NCI-H1436 treated with DMSO at 0.1 percent for 48 hours (cell line): ENCODE data around the gene ROBO1.

ENCODE experiments used
- DNase-seq: peaks from one replicate; lab custom pipeline; 2025; lab: John Stamatoyannopoulos, UW

Gene ROBO1

DNA sequence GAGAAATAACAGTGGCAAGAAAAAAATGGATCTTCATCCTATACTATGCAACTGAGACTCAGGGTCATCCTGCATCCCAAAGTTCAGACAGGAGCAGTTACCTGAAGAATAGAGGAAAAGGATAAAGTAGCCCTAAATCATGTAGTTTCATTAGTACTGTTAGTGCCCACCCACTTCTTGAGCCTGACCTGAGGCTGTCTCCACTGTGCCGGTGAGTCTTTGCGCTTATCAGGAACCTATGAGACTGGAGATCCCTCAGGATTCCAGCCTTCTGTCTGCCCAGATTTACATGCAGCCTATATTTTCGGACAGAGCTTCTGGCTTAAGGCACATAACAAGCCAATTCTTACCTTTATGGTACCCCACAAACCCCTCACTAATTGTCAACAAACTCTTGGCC lies 791.6 kb downstream of the ROBO1 start:
- no peak for DNase-seq

DNA sequence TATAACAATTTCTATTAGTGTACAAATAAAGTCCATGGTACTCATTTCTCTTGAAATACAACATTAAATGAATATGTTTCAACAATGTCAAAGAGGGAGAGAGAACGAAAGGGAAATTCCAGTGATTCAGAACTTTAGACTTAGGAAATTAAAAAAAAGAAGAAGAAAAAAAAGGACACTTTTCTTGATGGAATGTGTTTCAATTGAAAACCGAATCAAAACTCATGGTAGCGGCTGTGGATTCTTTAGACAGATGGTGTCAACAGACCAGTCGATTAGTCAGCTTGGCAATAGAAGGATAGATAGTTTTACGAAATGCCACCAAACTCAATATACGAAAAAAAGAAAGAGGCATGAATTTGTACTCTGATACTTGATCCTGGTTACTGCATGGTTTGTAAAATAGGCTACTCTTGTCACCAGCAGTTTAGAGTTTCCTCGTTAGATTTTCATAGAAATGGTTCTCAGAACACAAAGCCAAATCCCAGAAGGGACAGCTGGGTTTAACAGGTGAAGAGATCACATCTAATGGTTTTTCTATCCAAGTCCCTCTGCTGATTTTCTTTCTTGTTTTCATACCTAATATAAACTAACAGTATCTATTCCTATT lies 793.5 kb downstream of the ROBO1 start:
- DNase-seq, result no peak

DNA sequence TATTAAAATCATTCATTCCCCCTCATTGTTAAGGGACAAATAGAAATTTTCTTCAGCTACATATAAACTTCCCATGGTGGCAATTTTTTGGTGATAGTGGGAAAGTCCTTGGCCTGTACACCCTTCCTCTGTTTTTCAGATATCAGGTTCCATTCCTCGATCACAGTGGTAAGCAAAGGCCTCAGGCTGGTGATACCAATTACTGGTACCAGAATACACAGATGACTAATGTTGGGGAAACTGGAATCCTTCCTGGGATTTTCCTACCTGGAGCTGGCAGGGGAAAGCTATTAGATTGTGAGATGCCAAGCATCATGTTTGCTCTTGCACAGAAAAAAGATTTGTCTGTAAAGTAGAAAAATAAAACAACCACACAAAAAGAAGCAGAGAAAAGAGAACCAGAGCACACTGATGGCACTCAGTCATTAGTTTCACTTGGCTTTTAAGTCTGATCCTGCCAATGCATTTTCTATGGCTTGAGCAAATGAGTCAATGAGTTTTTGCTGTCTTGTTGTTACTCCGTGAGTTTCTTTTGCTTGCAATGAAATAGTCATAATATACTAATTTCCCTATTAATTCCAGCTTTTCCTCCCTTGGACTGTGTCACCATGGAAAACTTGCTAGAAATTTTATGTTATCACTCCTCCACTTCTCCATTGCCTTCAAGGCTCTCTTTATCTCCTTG lies 795.0 kb downstream of the ROBO1 start:
- DNase-seq, result no peak

GRCh38 chr3:78970656-78971055 lies 797.1 kb downstream of the ROBO1 start:
- no peak for DNase-seq

GRCh38 chr3:78969483-78969882 lies 798.3 kb downstream of the ROBO1 start:
- DNase-seq, result no peak

DNA sequence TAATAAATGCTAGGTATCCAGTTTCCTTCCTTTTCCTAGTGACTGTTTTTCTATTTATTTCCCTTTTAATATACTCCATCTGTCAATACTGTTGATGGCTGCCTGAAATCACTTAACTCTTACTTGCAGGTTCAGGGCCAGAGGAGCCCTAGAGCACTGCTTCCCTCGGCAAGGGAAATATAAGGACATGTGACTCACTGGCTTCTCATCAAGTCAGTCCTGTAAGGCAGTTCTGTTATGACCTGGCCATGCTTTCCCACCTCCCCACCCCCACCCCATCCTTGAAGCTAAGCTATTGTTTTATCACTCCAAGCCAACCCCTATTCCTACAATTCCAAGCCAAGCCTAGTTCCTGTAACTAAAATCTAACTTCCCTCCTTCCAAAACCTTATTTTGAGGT lies 800.7 kb downstream of the ROBO1 start:
- no peak for DNase-seq

- no peak for DNase-seq
Measured at GRCh38 chr3:78963771-78964170, 804.0 kb downstream of the ROBO1 start.

- DNase-seq, result no peak
Measured at GRCh38 chr3:78957456-78957855, 810.3 kb downstream of the ROBO1 start.

DNA sequence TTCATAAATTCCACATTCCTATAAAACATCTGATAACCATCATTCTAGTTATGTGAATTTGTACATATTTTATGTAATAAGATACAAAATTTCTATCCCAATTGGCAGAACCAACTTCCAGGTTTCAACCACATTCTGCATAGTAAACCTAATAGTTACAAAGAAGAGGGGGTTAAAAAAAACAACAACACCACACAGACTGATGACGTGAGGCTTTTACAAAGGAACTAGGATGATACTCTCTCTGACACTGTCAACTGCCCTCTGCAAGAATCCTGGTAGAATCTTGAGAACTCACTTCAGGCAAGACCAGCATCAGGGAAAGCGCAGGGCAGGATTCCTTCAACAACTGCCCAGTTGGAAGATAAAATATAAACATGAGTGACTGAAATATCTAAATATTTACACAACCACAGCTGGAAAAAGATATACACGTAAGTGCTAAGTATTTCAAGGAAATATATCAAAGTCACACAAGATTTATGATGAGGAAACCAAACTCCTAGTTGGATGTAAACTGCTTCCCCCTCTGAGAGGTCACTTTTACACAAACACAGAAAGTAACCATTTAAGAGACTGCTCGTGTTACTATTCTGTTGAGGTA lies 816.4 kb downstream of the ROBO1 start:
- DNase-seq, result no peak

DNA sequence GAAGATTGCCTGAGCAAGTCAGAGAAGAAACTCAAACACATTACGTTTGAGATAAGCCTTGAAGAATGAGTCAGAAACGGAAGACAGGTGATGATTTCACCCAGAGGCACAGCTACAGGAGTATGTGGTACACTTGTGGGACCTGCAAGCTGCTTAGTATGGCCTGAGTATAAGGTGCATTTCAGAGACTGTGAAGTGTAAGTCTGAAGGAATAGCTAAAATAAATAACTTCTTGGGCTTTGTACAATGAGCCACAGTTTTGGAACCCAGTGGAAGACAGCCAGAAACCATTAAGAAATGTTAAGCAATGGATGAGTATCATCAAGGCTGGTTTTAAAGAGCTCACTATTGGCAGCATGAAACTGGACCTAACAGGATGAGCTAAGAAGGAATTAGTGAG lies 826.2 kb downstream of the ROBO1 start:
- no peak for DNase-seq

DNA sequence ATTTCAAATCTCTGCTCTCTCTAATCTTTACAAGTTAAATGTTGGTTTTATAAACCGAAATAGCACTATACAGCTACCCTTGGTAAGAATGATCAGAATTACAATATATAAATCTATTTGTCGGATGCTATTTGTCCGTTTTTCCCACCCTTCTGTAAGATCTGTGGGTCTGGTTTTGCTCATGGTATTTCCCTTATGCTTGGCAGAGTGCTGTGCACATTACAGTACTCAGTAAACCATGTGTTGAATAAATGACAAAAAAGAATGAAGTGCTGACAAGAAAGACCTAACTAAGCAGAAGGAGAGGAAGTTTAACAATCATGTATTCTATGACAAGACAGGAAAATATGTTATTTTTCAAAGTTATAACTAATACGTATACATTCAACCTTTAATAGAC lies 827.2 kb downstream of the ROBO1 start:
- DNase-seq, result no peak

GRCh38 chr3:78940128-78940527 lies 827.7 kb downstream of the ROBO1 start:
- no peak for DNase-seq

- DNase-seq, result no peak
Measured at GRCh38 chr3:78937475-78937874, 830.3 kb downstream of the ROBO1 start.

DNA sequence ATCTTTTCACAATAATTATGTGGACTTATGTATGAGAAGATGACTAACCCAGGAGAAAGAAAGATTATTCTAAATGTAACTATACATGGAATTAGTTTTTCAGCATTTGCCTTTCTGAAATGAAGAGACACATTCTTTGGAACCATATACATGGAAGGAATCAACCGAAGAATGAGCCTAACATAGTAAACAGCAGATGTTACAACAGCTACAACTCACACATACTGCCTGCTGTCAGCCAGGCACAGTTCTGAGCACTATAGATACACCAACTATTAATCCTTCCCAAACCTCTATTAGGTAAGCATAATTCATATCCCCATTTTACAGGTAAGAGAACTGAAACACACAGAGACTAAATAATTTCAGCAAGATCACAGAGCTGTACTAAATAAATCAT lies 840.0 kb downstream of the ROBO1 start:
- DNase-seq, result no peak

GRCh38 chr3:78926523-78926922 lies 841.3 kb downstream of the ROBO1 start:
- DNase-seq, result no peak

DNA sequence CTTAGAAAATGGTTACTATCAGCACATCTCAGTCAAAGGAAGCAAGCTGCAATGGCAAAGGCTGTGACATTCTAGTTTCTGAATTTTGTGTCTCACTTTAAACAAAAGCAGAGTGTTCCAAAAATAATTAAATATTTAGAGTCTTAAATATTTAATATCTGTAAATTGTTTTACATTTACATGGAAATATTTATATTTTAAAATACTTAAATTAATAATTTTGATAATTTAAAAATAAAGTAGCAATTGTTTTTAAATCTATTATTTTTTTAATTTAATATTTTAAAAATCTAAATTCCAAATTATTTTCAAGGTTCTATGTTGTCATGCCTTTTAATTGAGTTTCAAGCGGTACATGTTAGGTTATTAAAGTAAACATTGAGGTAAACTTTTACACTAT lies 843.1 kb downstream of the ROBO1 start:
- no peak for DNase-seq

GRCh38 chr3:78919021-78919755 lies 848.6 kb downstream of the ROBO1 start:
- DNase-seq, result no peak

DNA sequence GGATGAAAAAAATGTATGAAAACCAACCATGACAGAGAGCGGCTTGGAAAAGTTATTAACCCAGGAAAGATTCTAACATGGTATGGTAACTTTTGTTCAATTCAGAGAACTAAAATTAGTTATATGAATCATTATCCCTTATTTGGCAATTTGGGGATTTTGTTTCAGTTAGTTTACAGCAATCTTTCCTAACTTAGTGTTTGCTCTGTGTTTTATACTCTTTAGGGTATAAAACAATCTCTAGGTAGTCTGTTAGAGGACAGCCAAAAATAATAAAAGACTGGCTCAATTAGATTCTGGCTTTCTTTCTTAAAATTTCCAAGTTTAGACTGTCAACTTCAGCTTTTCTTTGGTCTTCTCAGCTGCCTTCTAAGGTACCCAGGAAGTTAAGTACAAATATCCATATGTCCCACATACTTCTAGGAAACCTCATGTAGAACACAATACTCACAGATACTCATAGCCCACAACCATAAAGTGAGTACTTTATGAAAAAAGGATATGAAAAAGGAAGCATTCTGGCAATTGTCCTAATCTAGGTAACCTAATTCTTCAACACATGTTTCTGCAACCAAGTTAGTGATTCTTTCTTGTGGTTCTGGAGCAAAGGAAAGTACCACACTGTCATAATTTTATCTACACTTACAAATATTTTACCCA lies 849.3 kb downstream of the ROBO1 start:
- no peak for DNase-seq

GRCh38 chr3:78917536-78917935 lies 850.3 kb downstream of the ROBO1 start:
- DNase-seq, result no peak

GRCh38 chr3:78913711-78914110 lies 854.1 kb downstream of the ROBO1 start:
- no peak for DNase-seq

DNA sequence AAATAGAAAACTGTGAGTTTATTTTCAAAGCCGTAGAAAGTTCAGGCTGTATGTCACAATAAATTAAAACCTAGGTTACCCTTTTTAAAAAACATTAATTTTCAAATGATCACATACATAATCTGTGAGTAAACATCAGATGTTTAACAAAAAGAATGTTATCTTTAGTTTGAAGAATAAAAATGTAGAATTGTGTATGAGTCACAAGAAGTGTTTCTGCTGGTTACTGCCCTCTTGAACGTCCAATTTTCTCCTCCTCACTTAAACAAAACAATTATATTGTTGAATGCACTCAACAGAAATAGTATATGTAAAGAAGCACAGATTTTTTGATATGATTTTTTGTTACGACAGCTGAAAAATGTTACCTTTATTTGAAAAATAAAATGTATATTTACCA lies 855.1 kb downstream of the ROBO1 start:
- DNase-seq, result no peak

DNA sequence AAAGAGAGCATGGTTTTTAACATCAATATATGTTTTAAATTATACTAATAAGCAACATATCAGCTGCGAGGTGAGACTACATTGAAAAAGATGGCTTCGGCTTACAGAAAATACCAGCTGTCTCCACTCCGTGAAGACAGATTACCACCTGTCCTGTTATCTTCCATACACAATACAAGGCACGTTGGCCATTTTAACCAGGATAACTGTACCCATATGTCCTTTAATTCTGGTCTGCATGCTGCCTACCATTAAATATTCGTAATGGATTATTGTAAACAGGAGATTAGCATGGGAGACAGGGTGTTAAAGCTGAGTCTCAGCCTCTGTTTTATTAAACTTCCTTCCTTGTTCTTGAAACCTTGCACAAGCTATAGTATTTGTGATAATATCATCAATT lies 855.5 kb downstream of the ROBO1 start:
- no peak for DNase-seq

- no peak for DNase-seq
Measured at GRCh38 chr3:78911394-78911793, 856.4 kb downstream of the ROBO1 start.
